Measurements from ENCODE around the gene HAO1. TPM values are rescaled to one million over a fixed set of nuclear protein-coding genes. Genes with fewer than 3 reads are reported as not detected.

Gene HAO1
- total RNA-seq, result not detected

DNA sequence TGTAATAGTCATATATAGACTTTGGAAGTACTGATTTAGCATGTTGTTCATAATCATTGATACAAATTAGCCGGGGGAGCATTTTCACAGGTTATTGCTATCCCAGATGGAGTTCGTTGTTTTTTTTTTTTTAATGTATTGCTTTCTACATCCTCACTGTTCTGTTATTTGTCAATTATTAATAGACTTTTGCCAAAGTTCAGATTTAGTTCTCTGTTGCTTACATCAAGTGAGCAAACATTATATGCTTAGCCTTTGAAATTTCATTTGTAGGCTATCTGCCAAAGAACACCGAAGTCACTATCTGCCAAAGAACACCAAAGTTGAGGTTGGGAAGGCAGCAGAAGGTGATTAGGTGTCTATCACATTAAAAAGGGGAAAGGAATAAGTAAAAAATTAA lies at the start of gene HAO1:
HAO1 (minus strand) TSS at position 118 of the 400 bp plus-strand sequence; CDS start at position 82, 36 bp downstream.

Small RNAs within 50 kb of the gene (small RNA-seq; reads per million reads assigned to genes)
- not detected for gene AL021879.1

Other genes with a start within 250 kb of the HAO1 start
- 90.9 TPM for gene TMX4, start 79.3 kb upstream of the HAO1 start, total RNA-seq
- gene PLCB1, start 191.8 kb upstream of the HAO1 start, total RNA-seq, result 85.8 TPM

All from diencephalon (tissue), 1 donor.